NCI-H1930 (cell line): Measurements from ENCODE around the gene SULT2B1.
A peak's percentile ranks its signal among the peaks of the same experiment; 100 is the strongest.
"Not testable (repeated sequence)": the region's sequence is repeated elsewhere in the genome, so short reads cannot be mapped to it uniquely, and the experiment has no call there.

Experiments used
- DNase-seq, 2 experiments: peaks; one replicate each; lab custom pipeline; 2025; lab: John Stamatoyannopoulos, UW

The SULT2B1 gene

DNA sequence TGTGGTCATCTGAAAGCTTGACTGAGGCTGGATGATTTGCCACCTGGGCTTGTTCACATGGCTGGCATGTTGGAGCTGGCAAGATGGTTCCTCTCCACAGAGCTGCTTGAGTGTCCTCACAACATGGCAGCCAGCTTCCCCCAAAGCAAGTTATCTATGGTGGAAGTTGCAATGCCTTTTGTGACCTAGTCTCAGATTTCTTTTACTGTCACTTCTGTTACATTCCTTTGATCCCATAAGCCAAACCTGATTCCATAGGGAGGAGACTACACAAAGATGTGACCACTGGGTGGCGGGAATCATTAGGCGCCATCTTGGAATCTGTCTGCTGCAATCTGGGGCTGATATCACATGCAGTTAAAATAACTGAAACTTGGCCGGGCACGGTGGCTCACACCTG, 22.8 kb upstream of the SULT2B1 start:
- DNase-seq: no peak

GRCh38 chr19:48530066-48530720, 21.8 kb upstream of the SULT2B1 start:
- DNase-seq: no peak

DNA sequence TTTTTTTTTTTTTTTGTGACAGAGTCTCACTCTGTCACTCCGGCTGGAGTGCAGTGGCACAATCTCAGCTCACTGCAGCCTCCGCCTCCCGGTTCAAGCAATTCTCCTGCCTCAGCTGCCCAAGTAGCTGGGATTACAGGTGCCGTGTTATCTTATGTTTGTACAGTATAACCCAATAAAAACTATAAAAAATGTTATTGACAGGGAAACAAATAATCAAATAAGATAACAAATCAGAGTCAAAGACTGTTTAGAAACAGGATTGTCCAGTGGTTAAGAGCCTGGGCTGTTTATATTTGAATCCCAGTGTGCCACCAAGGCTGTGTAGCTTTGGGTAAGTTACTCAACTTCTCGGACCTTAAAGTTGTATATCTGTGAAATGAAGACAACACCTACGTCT, 21.2 kb upstream of the SULT2B1 start:
- no peak for DNase-seq

GRCh38 chr19:48533770-48534169, 18.2 kb upstream of the SULT2B1 start:
- no peak for DNase-seq

- DNase-seq: no peak
Measured at GRCh38 chr19:48537541-48537940, 14.4 kb upstream of the SULT2B1 start.

- DNase-seq: not testable (repeated sequence)
Measured at GRCh38 chr19:48538057-48538456, 13.9 kb upstream of the SULT2B1 start.

GRCh38 chr19:48539503-48540096, 12.4 kb upstream of the SULT2B1 start:
- peak in 1 of 2 experiments; percentile 64 for DNase-seq

DNA sequence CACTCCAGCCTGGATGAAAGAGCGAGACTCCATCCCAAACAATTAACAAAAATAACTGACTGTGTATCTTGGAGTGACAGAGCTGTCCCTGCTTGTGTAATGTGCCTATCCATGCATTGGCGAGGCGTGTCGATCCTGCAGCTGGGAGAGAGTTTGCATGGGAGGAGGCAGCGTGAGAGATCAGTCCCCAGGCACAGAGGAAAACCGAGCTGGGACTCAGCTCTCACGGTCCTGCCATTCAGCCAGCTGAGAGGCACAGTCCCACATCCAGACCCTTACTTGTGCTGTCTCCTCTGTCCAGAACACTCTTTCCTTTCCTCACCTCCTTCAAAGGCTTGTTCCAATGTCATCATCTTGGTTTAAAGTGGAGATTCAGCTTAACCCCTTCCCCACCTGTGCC, 11.9 kb upstream of the SULT2B1 start:
- peak in 1 of 2 experiments; percentile 30 for DNase-seq

DNA sequence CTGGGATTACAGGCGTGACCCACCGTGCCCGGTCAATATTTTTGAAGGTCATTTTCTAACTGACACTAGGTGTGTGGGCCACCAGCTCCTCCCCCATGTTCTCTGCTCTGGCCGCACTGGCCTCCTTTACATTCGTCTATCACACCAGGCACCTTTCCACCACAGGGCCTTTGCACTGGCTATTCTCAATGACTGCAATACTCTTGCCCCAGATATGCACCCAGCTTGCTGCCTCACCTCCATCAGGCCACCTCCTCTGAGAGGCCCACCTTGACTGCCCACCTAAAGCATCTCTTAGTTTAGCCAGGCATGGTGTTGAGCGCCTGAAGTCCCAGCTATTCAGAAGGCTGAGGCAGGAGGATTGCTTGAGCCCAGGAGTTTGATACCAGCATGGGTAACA, 10.2 kb upstream of the SULT2B1 start:
- DNase-seq: no peak

GRCh38 chr19:48543121-48543710, 8.8 kb upstream of the SULT2B1 start:
- no peak for DNase-seq

DNA sequence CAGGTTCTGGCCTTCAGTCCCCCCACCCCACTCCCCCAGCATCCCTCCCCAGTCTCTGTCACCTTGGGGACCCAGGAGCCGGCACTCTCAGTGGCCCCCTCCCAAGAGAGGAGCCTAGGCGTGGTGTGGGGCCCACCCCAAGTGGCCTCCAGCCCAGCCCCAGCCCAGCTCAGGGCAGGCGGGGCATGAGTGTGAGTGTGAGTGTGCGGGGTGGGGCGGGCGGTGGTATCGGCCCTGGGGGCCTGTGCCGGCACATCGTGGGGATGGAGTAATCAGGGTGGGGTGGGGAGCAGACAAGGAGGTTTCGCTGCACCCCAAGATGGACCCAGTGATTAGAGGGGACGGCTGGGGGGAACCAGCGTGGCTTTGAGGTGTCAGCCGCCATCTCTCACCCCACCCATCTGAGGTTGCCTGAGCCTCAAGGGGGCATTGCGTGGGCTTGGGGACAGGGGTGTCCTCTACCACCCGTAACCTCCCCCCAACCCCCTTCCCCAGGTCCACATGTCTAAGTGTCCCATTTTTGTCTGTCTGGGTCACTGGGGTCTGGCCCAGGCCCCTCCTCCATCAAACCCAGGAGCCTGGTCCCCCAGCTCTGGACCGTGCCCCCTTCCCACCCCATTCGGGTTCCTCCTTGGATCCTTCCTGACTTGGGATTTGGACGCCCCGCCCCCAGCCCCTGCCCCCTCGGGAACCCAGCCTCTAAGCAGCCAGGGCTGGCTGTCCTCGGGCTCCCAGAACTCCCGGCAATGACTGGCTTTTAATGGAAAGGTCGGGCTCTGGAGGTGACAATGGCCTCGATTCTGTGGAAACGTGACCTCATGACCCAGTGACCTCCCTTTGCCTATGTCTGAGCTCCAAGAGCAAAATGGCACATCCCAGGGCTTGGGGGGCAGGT, 6.9 kb upstream of the SULT2B1 start:
- no peak for DNase-seq

- DNase-seq: no peak
Measured at GRCh38 chr19:48547722-48548121, 4.2 kb upstream of the SULT2B1 start.

DNA sequence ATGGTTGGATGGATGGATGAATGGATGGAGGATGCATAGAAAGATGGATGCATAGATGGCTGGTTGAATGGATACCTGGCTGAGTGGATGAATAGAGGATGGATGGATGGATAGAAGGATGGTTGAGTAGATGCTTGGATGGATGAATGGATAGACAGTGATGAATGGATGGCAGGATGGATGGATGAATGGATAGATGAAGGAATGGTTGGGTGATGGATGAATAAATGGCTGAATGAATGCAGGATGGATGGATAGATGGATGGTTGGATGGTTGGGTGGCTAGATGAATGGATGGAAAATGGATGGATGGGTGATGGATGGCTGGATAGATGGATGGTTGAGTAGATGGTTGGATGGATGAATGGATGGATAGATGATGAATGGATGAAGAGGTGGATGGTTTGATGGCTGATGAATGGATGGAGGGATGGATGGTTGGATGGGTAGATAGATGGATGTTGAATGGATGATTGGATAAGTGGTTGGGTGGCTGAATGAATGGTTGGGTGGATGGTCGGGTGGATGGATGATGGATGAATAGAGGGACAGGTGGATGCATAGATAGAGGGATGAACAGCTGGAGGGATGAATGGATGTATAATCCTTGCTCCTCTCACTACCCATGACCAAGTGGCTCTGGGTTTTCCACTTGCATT, 3.6 kb upstream of the SULT2B1 start:
- no peak for DNase-seq

DNA sequence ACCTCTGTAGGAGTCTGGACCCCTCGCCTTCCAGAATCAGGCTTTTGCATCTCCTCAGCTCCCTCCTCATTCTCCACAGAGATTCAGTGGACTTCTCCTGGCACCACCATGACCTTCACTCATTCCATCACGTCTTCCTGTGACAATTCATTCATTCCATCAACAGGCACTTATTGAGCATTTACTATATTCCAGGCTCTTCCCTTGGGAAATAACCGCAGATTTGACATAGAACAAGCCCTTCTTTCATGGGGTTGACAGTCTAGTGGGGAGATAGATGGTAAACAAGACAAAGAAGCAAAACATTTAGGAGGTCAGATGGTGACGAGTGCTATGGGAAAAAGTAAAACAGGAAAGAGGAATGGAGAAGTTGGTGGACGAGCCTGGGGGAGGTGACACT, 2.6 kb upstream of the SULT2B1 start:
- DNase-seq: no peak

DNA sequence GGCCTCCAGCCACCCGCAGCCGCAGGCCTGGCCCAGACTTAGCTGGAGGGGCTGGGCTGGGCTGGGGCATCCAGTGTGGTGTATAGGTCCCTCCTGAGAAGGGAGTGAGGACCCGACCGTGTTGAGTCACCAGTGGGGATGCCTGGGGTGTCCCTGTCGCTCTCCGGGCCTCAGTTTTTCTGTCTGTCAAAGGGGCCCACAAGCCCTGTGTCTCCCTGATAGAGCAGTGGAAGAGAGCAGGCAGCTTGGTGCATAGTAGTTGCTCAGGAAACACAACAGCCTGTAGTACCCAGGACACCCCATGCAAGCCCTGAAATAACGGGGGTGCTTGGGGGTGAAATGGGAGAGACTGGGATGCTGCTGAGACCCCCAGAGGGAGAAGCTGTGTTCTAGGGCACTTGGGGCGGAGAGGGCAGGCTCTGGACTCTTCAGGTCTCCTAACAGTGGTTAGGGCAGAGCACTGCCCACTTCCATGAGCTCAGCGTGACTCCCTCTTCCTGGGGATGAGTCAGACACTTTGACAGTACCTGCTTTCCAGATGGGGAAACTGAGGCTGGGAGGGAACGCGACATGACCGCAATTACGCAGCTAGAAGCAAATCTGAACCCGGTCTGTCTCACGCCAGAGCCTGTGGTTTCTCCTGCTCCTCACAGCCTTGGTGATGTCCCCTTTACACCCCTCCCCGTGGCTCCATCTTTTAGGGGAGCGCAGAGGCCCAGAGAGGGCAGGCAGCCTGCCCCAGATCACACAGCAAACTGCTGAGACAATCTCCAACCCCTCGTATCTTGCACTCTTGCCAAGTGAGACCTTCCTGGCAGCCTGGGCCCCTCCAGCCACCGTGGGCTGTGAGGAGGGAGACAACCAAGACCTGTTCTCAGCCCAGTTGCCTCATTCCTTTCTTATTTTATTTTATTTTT, 692 bp downstream of the SULT2B1 start:
- DNase-seq: no peak

DNA sequence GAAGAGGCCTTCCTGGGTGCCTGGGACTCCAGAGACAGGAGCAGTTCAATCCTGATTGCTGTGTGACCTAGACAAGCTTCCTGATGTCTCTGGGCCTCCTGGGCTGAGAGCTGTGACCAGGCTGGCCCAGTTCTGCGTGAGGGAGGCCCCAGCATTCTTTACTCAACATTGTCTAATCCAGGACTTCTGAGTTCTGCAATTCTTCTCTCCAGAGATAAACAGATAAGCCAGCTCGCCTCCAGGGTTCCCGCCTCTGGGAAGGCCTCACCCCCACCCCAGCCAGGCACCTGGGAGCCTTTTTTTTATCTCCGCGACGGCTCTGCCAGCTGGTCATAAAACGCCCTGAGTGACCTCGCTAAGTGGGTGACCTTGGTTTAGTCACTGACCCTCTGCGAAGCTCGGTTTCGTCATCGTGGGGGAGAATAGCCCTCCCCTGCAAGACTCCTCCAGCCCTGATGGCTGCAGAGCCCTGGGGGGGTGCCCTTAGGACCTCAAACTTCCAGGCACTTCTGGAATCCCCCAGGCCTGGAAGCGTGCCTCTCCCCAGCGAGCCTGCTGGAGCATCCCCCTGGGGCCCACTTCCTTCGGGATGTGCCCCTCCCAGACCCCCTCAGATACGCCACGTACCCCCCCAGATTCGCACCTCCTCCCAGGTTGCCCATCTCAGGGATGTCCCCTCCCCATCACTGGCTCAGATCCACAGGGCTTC, 1.9 kb downstream of the SULT2B1 start:
- DNase-seq: no peak

DNA sequence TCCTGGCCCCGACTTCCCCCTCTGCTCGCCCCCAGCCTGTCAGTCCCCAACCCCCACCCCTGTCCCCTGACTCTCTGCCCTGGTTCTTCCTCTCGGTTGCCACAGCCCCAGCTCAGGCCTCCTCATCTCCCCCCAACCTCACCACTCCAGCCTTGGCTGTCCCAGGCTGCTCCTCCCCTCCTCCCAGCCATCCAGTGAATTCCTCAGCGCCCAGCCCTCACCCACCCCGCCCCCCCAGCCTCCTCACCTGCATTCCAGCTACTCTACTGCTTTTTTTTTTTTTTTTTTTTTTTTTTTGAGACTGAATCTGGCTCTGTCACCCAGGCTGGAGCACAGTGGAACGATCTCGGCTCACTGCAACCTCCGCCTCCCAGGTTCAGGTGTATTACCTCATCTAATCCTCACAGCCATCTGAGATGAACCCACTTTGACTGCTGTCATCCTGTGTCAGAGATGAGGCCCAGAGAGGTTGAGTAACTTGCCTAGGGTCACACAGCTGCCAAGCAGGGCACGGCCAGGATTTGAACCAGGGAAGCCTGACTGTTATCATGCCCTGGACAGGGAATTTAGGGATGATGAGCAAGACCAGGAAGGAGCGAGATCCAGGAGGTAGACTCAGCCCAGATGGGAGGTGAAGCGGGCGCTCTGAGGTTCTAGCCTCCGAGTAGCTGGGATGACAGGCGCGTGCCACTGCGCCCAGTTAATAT, 2.6 kb downstream of the SULT2B1 start:
- no peak for DNase-seq

DNA sequence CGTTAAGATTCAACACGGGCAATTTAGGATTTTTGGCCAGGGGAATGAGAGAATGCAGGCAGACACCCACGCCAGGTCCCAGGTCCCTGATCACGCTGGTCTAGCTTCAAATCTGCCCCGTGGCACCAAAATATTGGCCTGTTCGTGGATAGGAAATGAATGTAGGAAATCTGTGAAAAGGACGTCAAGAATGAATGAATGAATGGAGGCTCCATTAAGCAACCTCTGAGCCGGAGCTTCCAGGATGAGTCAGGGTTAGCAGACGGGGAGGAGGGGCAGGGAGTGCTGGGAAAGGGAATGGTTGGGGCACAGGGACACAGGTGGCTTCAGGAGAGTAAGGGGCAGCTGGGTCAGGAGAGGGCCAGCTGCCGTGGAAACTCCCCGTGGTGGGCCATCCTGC, 4.2 kb downstream of the SULT2B1 start:
- DNase-seq: no peak

DNA sequence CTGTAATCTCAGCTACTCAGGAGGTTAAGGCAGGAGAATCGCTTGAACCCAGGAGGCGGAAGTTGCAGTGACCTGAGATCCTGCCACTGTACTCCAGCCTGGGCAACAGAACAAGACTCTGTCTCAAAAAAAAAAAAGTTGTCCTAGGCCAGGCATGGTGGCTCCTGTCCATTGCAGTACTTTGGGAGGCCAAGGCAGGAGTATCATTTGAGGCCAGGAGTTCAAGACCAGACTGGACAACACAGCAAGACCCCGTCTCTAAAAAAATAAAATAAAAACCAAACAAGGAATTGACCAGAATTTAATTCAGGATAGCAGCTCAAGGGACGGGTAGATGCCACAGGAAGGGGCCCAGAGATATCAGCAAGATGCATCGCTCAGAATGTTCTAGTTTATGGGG, 4.9 kb downstream of the SULT2B1 start:
- no peak for DNase-seq
